ENCODE results near the gene RALGAPA2. TPM values are rescaled to one million over a fixed set of nuclear protein-coding genes. Genes with fewer than 3 reads are reported as not detected.

Gene RALGAPA2
- total RNA-seq, 1 experiment from 2014 or later, result 26.3 TPM

- H3K27ac Mint-ChIP-seq (ENCODE audit: unreplicated experiment), result no peak overlapping the region
- H3K9me3 Mint-ChIP-seq (ENCODE audit: low read depth, unreplicated experiment), result no peaks in the 10 kb centered on the region
- H3K4me1 Mint-ChIP-seq (ENCODE audit: low read depth, unreplicated experiment), result no peaks in the 10 kb centered on the region
- DNase-seq, result no peak
- H3K36me3 Mint-ChIP-seq (ENCODE audit: insufficient read depth, unreplicated experiment), result peaks cover 4% of the 10 kb centered on the region
- no peak overlapping the region for H3K4me3 Mint-ChIP-seq (ENCODE audit: low read depth, unreplicated experiment)
- CTCF ChIA-PET, result no interaction called here
- no peaks in the 10 kb centered on the region for H3K27me3 Mint-ChIP-seq (ENCODE audit: unreplicated experiment)
- intact Hi-C loops (cut with micrococcal nuclease; ENCODE audit: unreplicated experiment), result no loop called here
- no peak for TF ChIP-seq CTCF (IDR thresholded peaks at IDR 0.05; ENCODE audit: unreplicated experiment)
- BruUV-seq (replicated peaks), result no TSS peak
These were observed 239.7 kb downstream of the RALGAPA2 start for GRCh38 chr20:20472684-20473274.

- no peak for TF ChIP-seq CTCF (IDR thresholded peaks at IDR 0.05; ENCODE audit: unreplicated experiment)
- intact Hi-C loops (cut with micrococcal nuclease; ENCODE audit: unreplicated experiment), result no loop called here
- no TSS peak for BruUV-seq (replicated peaks)
- Mint-ChIP-seq H3K27me3 (ENCODE audit: unreplicated experiment) (no peaks in the 10 kb centered on the region), H3K4me3 (ENCODE audit: low read depth, unreplicated experiment) (no peak overlapping the region), H3K27ac (ENCODE audit: unreplicated experiment) (no peak overlapping the region), H3K36me3 (ENCODE audit: insufficient read depth, unreplicated experiment) (no peaks in the 10 kb centered on the region), H3K4me1 (ENCODE audit: low read depth, unreplicated experiment) (no peaks in the 10 kb centered on the region), H3K9me3 (ENCODE audit: low read depth, unreplicated experiment) (no peaks in the 10 kb centered on the region)
- DNase-seq, result no peak
- CTCF ChIA-PET, result no interaction called here
These were observed 246.0 kb downstream of the RALGAPA2 start for GRCh38 chr20:20466341-20466879.

- Mint-ChIP-seq H3K36me3 (ENCODE audit: insufficient read depth, unreplicated experiment) (no peaks in the 10 kb centered on the region), H3K27me3 (ENCODE audit: unreplicated experiment) (no peaks in the 10 kb centered on the region), H3K9me3 (ENCODE audit: low read depth, unreplicated experiment) (no peaks in the 10 kb centered on the region), H3K27ac (ENCODE audit: unreplicated experiment) (no peak overlapping the region), H3K4me3 (ENCODE audit: low read depth, unreplicated experiment) (no peak overlapping the region), H3K4me1 (ENCODE audit: low read depth, unreplicated experiment) (no peaks in the 10 kb centered on the region)
- no peak for DNase-seq
- BruUV-seq (replicated peaks), result no TSS peak
- no peak for TF ChIP-seq CTCF (IDR thresholded peaks at IDR 0.05; ENCODE audit: unreplicated experiment)
- CTCF ChIA-PET, result no interaction called here
- intact Hi-C loops (cut with micrococcal nuclease; ENCODE audit: unreplicated experiment), result no loop called here
These were observed 247.2 kb downstream of the RALGAPA2 start for GRCh38 chr20:20465252-20465651.

GRCh38 chr20:20463933-20464374 is 248.5 kb downstream of the RALGAPA2 start:
- TF ChIP-seq CTCF (IDR thresholded peaks at IDR 0.05; ENCODE audit: unreplicated experiment), result no peak
- Mint-ChIP-seq H3K9me3 (ENCODE audit: low read depth, unreplicated experiment) (no peaks in the 10 kb centered on the region), H3K27ac (ENCODE audit: unreplicated experiment) (no peak overlapping the region), H3K36me3 (ENCODE audit: insufficient read depth, unreplicated experiment) (no peaks in the 10 kb centered on the region), H3K4me3 (ENCODE audit: low read depth, unreplicated experiment) (no peak overlapping the region), H3K4me1 (ENCODE audit: low read depth, unreplicated experiment) (no peaks in the 10 kb centered on the region), H3K27me3 (ENCODE audit: unreplicated experiment) (no peaks in the 10 kb centered on the region)
- no peak for DNase-seq
- CTCF ChIA-PET, result interaction anchor here (0.5 kb wide), 1 partner anchor 355 kb away, joined by 3 read pairs; no protein-coding TSS in a partner anchor
- intact Hi-C loops (cut with micrococcal nuclease; ENCODE audit: unreplicated experiment), result no loop called here
- no TSS peak for BruUV-seq (replicated peaks)

Measured in Calu3 (cell line).